ENCODE measurements around the gene IMPA2. TPM values are rescaled to one million over a fixed set of nuclear protein-coding genes. Genes with fewer than 3 reads are reported as not detected.

Gene IMPA2
- total RNA-seq, 4 donors from 2014 or later = 227 to 572 (median 354) TPM

- H3K4me3 ChIP-seq (ENCODE audit: low read depth, poor library complexity, severe bottlenecking) = no peak overlapping the region
- DNase-seq (ENCODE audit: low spot score in 2 of 2) = no peak
- TF ChIP-seq CTCF (IDR thresholded peaks at IDR 0.05) (no peak), POLR2A (IDR thresholded peaks at IDR 0.05) (no peak)
- intact Hi-C loops (cut with DNase I; ENCODE audit: low total_unique reads) = loop anchor here (5.0 kb wide), 1 partner anchor 623 kb away; no protein-coding TSS in a partner anchor
- 76 to 85% methylated on average over 12 of the region's 12 CpGs for WGBS, 2 donors
Measured at GRCh38 chr18:12009581-12010140, 28.4 kb downstream of the IMPA2 start.

- no peak for DNase-seq (ENCODE audit: low spot score in 2 of 2)
- H3K4me3 ChIP-seq (ENCODE audit: low read depth, poor library complexity, severe bottlenecking) = no peak overlapping the region
- intact Hi-C loops (cut with DNase I; ENCODE audit: low total_unique reads) = no loop called here
- TF ChIP-seq POLR2A (IDR thresholded peaks at IDR 0.05) (no peak), CTCF (IDR thresholded peaks at IDR 0.05) (no peak)
- WGBS, 2 donors = 49 to 64% methylated on average over 13 to 14 of the region's 14 CpGs
Measured at GRCh38 chr18:12010187-12010802, 29.0 kb downstream of the IMPA2 start.

GRCh38 chr18:12011199-12011956 lies 30.1 kb downstream of the IMPA2 start:
- DNase-seq (ENCODE audit: low spot score in 2 of 2) = no peak
- 65 to 82% methylated on average over 8 of the region's 8 CpGs for WGBS, 2 donors
- intact Hi-C loops (cut with DNase I; ENCODE audit: low total_unique reads) = no loop called here
- no peak overlapping the region for H3K4me3 ChIP-seq (ENCODE audit: low read depth, poor library complexity, severe bottlenecking)
- no peak for TF ChIP-seq CTCF (IDR thresholded peaks at IDR 0.05)
- no peak for TF ChIP-seq POLR2A (IDR thresholded peaks at IDR 0.05)

- intact Hi-C loops (cut with DNase I; ENCODE audit: low total_unique reads) = no loop called here
- WGBS, 2 donors = 50 to 56% methylated on average over 19 of the region's 19 CpGs
- H3K4me3 ChIP-seq (ENCODE audit: low read depth, poor library complexity, severe bottlenecking) = no peak overlapping the region
- no peak for DNase-seq (ENCODE audit: low spot score in 2 of 2)
- TF ChIP-seq POLR2A (IDR thresholded peaks at IDR 0.05) (no peak), CTCF (IDR thresholded peaks at IDR 0.05) (no peak)
Measured at GRCh38 chr18:12011957-12012549, 30.7 kb downstream of the IMPA2 start.

- TF ChIP-seq CTCF (IDR thresholded peaks at IDR 0.05) (no peak), POLR2A (IDR thresholded peaks at IDR 0.05) (no peak)
- no peak overlapping the region for H3K4me3 ChIP-seq (ENCODE audit: low read depth, poor library complexity, severe bottlenecking)
- DNase-seq (ENCODE audit: low spot score in 2 of 2) = no peak
- intact Hi-C loops (cut with DNase I; ENCODE audit: low total_unique reads) = no loop called here
- 37 to 43% methylated on average over 3 of the region's 3 CpGs for WGBS, 2 donors
Measured at GRCh38 chr18:12012697-12013096, 31.4 kb downstream of the IMPA2 start.

All from lower leg skin (tissue), 4 donors.